Osteoblast (primary cell): ENCODE results near the gene HIF3A. TPM values are rescaled to one million over a fixed set of nuclear protein-coding genes. Genes with fewer than 3 reads are reported as not detected.

Experiments used
- DNase-seq: peaks from one replicate; pipeline ENCODE4 v3.0.0; 2011; ENCODE audit warnings: low spot score, mixed read lengths; ENCODE audit not compliant: insufficient read length; ENCODE audit errors: missing footprints
- H2AFZ ChIP-seq: 2 replicates; pipeline ENCODE4 v1.6.0; 2011; ENCODE audit warnings: mild to moderate bottlenecking, low read length
- H3K27ac ChIP-seq: 2 replicates; pipeline ENCODE4 v1.5.1; 2011; ENCODE audit warnings: mild to moderate bottlenecking, low read depth, low read length, moderate library complexity
- H3K27me3 ChIP-seq: 2 replicates; pipeline ENCODE4 v1.6.0; 2012; ENCODE audit warnings: mild to moderate bottlenecking, control low read depth, inconsistent platforms, low read length, moderate library complexity; ENCODE audit not compliant: insufficient read depth
- H3K36me3 ChIP-seq: 2 replicates; pipeline ENCODE4 v1.5.1; 2011; ENCODE audit warnings: mild to moderate bottlenecking, low read length, control low read depth, moderate library complexity; ENCODE audit not compliant: insufficient read depth
- H3K4me1 ChIP-seq: 2 replicates; pipeline ENCODE4 v1.5.1; 2011; ENCODE audit warnings: mild to moderate bottlenecking, low read length, control low read depth, moderate library complexity; ENCODE audit not compliant: insufficient read depth
- H3K4me2 ChIP-seq: 2 replicates; pipeline ENCODE4 v1.6.0; 2011; ENCODE audit warnings: mild to moderate bottlenecking, low read length; ENCODE audit not compliant: insufficient read depth
- H3K4me3 ChIP-seq: fragments of 200-600 bp; sonication (generic); 3 replicates; pipeline ENCODE4 v1.5.1; 2012; ENCODE audit warnings: mild to moderate bottlenecking, low read length, inconsistent platforms; ENCODE audit not compliant: insufficient read depth
- H3K79me2 ChIP-seq: 2 replicates; pipeline ENCODE4 v1.6.0; 2012; ENCODE audit warnings: mild to moderate bottlenecking, low read length, control low read depth, inconsistent platforms; ENCODE audit not compliant: insufficient read depth
- H3K9me3 ChIP-seq: 2 replicates; pipeline ENCODE4 v1.5.1; 2011; ENCODE audit warnings: low read depth, low read length, control low read depth
- H4K20me1 ChIP-seq: 2 replicates; pipeline ENCODE4 v1.6.0; 2012; ENCODE audit warnings: mild to moderate bottlenecking, low read length, control low read depth; ENCODE audit not compliant: insufficient read depth
- CTCF ChIP-seq: IDR thresholded peaks from 2 replicates; pipeline ENCODE4 v1.5.1; 2011; ENCODE audit warnings: mild to moderate bottlenecking, low read depth, low read length, moderate library complexity; ENCODE audit errors: extremely low read depth
- total RNA-seq: library from RNA; depleted of rRNA; stranded (reverse); fragments of >200 nt; gene quantifications from 2 replicates; pipeline ENCODE4 v1.2.3, GENCODE V29; 2012

HIF3A gene
- total RNA-seq, 1 donor: not detected

DNA sequence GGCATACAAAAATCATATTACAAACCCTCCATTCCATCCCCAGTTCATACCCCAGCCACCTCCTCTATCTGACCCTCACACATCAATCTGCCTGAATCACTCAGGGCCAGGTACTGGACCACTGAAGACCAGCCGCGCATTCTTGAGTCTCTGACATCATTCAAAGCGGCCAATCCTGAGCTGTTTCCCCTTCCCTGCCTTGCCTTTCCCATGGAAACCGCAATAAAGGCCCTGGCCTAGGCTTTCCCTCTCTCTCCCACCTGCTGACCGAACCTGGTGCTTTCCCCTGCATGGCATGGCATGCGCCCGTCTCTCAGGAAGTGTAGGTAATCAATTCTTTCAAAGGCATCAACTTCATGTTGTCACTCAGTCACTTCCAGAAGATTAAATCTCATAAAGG is 17.7 kb upstream of the HIF3A start:
- Histone ChIP-seq H2AFZ (no peak overlapping the region), H3K27me3 (peaks cover 15% of the 10 kb centered on the region), H3K27ac (no peak overlapping the region), H3K4me3 (no peak overlapping the region), H4K20me1 (no peaks in the 10 kb centered on the region), H3K9me3 (no peaks in the 10 kb centered on the region), H3K4me1 (no peaks in the 10 kb centered on the region), H3K79me2 (no peaks in the 10 kb centered on the region), H3K36me3 (no peaks in the 10 kb centered on the region), H3K4me2 (no peak overlapping the region)
- TF ChIP-seq CTCF: no peak
- DNase-seq: no peak

DNA sequence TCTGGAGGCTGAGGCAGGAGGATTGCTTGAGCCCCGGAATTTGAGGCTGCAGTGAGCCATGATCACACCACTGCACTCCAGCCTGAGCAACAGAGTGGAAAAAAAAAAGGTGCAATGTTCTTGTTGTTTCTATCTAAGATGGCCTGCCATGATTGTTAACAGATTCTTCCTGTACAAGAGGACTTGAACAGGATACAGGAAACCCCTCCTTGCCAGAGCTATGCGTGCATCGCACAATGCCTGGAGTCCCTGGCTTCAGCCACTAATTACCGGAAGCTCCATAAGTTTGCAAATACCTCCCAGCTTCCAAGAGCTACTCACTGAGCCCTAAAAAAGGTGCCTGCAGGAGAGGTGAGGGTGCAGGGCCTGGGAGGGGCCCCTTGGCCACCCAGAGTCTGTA is 13.1 kb upstream of the HIF3A start:
- Histone ChIP-seq H2AFZ (no peak overlapping the region), H4K20me1 (no peaks in the 10 kb centered on the region), H3K4me3 (no peak overlapping the region), H3K4me1 (no peaks in the 10 kb centered on the region), H3K27ac (no peak overlapping the region), H3K4me2 (no peak overlapping the region), H3K27me3 (peaks cover 6% of the 10 kb centered on the region), H3K79me2 (no peaks in the 10 kb centered on the region), H3K9me3 (no peaks in the 10 kb centered on the region), H3K36me3 (no peaks in the 10 kb centered on the region)
- TF ChIP-seq CTCF: no peak
- DNase-seq: no peak

- H3K9me3 ChIP-seq: peaks cover 1% of the 10 kb centered on the region
- DNase-seq: peak; percentile 32
- H2AFZ ChIP-seq: no peak overlapping the region
- TF ChIP-seq CTCF: no peak
- H3K4me1 ChIP-seq: peaks cover 8% of the 10 kb centered on the region
- no peaks in the 10 kb centered on the region for H3K27me3 ChIP-seq
- H3K36me3 ChIP-seq: no peaks in the 10 kb centered on the region
- H4K20me1 ChIP-seq: no peaks in the 10 kb centered on the region
- H3K4me2 ChIP-seq: no peak overlapping the region
- H3K27ac ChIP-seq: no peak overlapping the region
- H3K4me3 ChIP-seq: no peak overlapping the region
- H3K79me2 ChIP-seq: no peaks in the 10 kb centered on the region
Observed at GRCh38 chr19:46284635-46285034, 12.2 kb upstream of the HIF3A start.

DNA sequence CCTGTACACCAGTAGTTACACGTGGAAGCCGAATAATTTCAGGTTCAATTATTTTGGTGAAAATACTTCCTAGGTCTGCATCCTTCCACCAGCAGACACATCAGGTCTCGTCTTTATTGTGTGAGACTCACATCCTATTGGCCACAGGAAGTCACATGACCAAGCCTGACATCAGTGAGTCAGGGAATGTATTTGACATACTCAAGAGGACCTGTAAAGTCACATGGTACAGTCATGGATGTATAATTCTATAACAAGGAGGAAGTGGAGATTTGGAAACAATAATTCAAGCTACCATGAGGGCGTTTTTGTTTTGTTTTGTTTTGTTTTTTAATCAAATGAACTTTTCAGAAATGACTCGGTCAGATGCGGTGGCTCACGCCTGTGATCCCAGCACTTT is 9.3 kb upstream of the HIF3A start:
- H4K20me1 ChIP-seq: no peaks in the 10 kb centered on the region
- no peaks in the 10 kb centered on the region for H3K79me2 ChIP-seq
- peaks cover 8% of the 10 kb centered on the region for H3K9me3 ChIP-seq
- no peak for TF ChIP-seq CTCF
- no peaks in the 10 kb centered on the region for H3K27me3 ChIP-seq
- H2AFZ ChIP-seq: no peak overlapping the region
- peaks cover 9% of the 10 kb centered on the region for H3K4me1 ChIP-seq
- no peak overlapping the region for H3K4me3 ChIP-seq
- no peak overlapping the region for H3K4me2 ChIP-seq
- DNase-seq: no peak
- H3K27ac ChIP-seq: no peak overlapping the region
- no peaks in the 10 kb centered on the region for H3K36me3 ChIP-seq
